Panc1 (cell line): ENCODE measurements around the gene SLC9A7.

ENCODE experiments used
- CTCF ChIP-seq: fragments of 450-650 bp; IDR thresholded peaks from 2 replicates; pipeline ENCODE4 v1.5.1; 2017; ENCODE audit warnings: mild to moderate bottlenecking
- POLR2AphosphoS5 ChIP-seq: IDR thresholded peaks from 2 replicates; pipeline ENCODE4 v1.6.1; 2012; ENCODE audit warnings: mild to moderate bottlenecking, low read depth, low read length, moderate library complexity
- REST ChIP-seq, 2 experiments: IDR thresholded peaks; 2 replicates each; pipeline ENCODE4 v1.6.1; 2011 to 2012; ENCODE audit warnings: low read depth in 2 of 2, control low read depth in 1 of 2, low read length in 1 of 2, mild to moderate bottlenecking in 1 of 2, moderate library complexity in 1 of 2; ENCODE audit not compliant: insufficient read depth in 1 of 2
- SIN3A ChIP-seq: IDR thresholded peaks from 2 replicates; pipeline ENCODE4 v1.6.1; 2012; ENCODE audit warnings: low read depth, mild to moderate bottlenecking, low read length, moderate library complexity, borderline replicate concordance; ENCODE audit not compliant: insufficient read depth
- TCF7L2 ChIP-seq: IDR thresholded peaks from 2 replicates; pipeline ENCODE4 v1.6.1; 2011; ENCODE audit warnings: mild to moderate bottlenecking, low read depth, low read length, inconsistent platforms

GRCh38 chrX:46665232-46666152, 93.4 kb downstream of the SLC9A7 start:
- TF ChIP-seq CTCF (no peak), TCF7L2 (no peak), POLR2AphosphoS5 (no peak), REST (IDR thresholded peaks at IDR 0.05; ENCODE audit: insufficient read depth in 1 of 2, low read depth in 2 of 2, low read length in 1 of 2) (no peak), SIN3A (no peak)
